Kasumi-1 (cell line): ENCODE measurements around the gene ABCG8.

Source experiments
- DNase-seq, 2 experiments: peaks; one replicate each; lab custom pipeline; 2025; lab: John Stamatoyannopoulos, UW

Gene ABCG8

DNA sequence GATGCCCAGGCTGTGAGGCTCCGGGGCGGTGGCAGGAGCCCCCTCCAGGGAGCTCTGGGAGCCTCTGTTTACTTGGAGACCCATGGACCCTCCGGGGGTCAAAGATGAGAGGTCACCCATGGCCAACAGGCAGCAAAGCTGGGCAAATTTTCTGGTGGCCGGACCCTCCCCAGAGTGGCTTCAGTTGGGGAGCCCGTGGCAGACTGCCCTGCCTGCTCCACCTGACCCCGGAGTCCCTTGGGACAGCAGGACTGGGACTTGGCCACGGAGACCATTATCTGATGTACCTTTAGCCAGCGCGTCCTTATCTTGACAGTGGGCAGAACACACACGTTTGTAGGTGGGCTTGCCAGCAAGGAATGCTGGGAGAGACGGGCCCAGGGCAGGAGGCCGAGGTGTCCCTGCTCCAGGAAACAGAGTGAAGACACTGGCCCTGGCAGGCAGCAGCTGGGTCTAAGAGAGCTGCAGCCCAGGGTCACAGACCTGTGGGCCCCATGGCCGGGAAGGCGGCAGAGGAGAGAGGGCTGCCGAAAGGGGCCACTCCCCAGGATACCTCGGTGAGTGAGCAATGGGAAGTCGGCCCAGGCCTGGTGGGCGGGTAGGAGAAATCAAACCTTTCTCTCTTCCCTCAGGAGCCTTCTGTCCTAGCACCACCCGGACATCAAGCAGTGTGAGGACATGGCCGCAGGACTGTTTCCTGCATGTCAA lies at the start of gene ABCG8, which contains the start of gene ABCG5:
TSS of gene ABCG8 (plus strand) at position 412 of the 708 bp plus-strand sequence. CDS start at position 495, 83 bp downstream.
TSS of gene ABCG5 (minus strand) at position 280 of the 708 bp plus-strand sequence. CDS start at position 120, 160 bp downstream.
- no peak for DNase-seq

DNA sequence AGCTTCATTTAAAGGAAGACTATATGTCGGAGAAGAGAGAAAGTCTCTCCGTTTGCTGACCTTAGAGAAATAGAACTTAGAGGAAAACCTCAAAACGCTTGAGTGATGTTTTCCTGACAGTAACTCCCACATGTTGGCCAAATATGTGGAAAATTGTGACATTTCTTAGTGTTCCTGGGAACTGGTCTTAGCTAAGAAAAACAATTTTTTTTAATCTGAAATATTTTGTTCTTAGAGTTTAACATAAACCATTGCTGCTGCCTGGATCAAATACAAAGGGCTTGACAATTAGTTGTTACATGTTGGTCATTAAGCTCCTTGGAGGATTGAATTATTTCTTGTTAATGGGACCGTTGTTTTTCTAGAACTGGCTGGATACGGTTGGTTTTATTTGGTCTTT lies 48.6 kb upstream of the ABCG8 start:
- no peak for DNase-seq

DNA sequence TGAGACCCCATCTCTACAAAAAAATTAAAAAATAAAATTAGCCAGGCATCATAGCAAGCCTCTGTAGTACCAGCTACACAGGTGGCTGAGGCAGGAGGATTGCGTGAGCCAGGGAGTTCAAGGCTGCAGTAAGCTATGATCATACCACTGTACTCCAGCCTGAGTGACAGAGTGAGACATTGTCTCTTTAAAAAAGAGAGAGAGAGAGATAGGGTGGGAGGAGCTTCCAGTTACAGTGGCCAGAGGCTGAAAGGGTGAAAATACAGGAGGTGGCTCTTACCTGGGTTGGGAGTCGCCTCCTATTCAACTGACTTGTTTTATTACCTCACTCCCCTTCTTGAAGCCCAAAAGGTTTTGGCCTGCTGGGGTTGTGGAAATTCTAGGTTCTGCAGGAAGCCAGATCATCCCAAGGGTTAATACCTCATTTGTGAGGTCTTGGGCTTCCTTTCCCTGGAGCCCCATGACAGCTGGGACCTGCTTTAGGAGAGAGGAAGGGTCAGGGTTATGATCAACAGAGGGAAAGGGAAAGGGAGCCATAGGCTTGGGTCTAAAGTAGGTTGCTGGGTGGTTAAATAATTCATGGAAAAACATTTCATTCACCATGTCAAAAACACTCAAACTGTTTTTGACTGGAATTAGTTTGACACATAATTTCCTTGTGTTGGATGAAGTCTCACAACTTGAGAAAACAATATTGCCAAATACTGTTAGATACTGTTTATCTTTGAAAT lies 47.6 kb upstream of the ABCG8 start:
- DNase-seq, result no peak

DNA sequence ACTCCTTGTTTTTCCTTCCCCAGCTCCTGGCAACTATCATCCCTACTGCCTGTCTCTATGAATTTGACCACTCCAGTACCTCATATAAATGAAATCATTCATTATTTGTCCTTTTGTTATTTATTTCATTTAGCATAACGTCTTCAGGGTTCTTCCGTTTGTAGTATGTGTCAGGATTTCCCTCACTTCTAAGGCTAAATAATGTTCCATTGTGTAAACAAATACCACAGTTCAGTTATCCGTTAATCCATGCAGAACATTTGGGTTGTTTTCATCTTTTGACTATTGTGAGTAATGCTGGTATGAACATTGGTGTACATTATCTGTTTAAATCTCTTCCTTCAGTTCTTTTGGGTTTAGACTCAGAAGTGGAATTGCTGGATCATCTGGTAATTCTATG lies 46.1 kb upstream of the ABCG8 start:
- no peak for DNase-seq

DNA sequence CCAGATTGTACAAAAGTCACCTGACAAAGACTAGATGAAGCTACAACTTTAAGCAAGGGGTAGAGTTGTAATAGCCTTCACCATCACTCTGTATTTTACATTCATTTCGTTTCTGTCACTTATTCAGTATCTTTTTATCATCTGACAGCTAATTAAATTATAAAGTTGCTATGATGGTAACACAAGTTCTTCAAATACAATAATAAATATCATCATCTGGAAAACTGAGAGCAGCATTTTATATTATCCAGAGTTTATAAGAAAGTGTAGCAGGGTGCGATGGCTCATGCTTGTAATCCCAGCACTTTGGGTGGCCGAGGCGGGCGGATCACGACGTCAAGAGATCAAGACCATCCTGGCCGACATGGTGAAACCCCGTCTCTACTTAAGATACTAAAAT lies 43.8 kb upstream of the ABCG8 start:
- no peak for DNase-seq

DNA sequence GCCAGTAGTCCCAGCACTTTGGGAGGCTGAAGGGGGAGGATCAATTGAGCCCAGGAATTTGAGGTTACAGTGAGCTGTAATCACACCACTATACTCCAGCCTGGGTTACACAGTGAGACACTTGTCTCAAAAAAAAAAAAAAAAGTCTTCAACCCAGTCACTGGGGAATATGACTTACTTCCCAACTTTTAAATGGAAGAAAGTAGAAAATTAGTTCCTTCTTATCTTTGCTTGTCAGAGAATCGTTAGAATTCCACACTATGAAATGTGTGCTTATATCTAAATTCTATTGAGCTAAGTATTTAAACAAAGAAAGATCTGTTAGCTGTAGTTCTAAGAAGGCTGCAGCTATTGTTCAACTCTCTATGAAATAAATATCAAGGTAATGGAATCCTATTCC lies 42.6 kb upstream of the ABCG8 start:
- DNase-seq, result no peak

DNA sequence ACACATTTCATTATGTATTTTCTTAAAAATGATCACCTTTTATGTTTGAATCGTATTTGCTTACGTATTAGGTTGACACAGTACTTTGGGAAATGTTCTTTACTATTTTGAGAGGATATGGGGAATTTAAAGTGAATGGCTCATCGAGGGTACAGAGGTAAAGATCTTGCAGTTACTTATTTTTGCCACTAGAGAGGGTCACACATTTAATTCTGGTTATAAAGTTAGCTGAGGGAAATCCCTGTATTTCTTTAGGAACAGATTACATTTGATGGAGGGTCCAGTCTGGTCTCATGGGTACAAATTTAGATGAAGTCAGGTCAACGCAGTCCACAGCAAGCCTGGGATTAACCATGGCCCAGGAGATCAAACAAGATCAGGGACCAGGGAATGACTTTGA lies 40.5 kb upstream of the ABCG8 start:
- peak; percentile 15 to 61 for DNase-seq

DNA sequence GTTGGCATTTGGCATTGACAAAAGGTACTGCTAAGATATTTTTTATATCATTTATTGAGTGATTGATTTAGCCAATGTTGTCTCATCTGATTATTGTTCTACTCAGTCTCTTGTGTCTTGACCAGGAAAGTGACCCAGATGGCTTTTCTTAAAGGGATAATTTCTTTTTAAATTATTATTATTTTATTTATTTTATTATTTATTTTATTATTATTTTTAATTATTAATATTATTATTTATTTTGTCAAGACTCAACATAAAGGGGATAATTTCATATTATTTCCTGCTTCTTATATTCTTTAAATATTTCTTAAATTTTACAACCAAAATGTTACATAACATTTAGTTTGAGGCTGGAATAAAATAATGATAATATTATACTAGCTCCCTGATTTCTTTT lies 37.9 kb upstream of the ABCG8 start:
- DNase-seq, result no peak

DNA sequence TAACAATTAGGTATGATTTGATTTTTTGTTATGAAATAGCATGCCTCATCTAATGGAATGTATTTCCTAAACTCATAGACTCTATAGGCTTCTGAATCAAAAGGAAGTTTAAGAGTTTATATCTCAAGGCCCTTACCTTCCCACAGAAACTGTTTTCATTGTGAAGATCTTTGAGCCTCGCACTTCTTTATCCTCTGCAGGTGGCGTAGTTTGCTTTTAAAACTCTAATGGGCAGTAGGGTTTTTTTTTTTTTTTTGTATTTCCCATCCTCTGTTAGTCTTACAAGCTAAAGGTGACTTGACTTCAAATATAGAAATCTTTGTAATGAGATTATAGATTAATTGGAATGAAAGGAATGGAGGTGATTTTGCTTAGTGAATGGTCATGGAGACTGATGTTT lies 36.6 kb upstream of the ABCG8 start:
- no peak for DNase-seq

DNA sequence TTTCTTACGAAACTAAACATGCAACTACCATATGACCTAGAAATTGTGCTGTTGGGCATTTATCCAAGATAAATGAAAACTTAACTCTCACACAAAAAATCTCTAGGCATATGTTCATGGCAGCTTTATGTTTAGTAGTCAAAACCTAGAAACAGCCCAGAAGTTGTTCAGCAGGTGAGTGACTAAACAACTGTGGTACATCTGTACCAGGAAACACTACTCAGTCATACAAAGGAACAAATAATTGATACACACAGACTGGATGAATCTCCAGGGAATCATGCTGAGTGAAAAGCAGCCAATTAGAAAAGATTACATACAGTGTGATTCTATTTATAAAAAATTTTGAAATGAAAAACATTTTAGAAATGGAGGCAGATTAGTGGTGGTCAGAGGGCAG lies 35.7 kb upstream of the ABCG8 start:
- DNase-seq, result no peak

DNA sequence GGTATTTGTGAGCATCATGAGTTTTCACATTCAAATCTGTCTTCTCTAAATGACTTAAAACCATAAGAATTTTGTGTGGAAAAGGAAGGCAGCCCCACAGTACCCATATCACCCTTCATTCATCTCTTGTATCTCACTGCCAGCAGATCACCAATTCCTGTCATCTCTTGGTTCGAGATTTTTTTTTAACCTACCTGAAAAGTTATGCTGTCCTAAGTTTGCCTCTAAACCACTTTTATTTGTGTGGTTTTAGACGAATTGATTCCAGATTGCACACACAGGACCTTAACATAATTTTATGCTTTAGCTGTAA lies 32.1 kb upstream of the ABCG8 start:
- no peak for DNase-seq

DNA sequence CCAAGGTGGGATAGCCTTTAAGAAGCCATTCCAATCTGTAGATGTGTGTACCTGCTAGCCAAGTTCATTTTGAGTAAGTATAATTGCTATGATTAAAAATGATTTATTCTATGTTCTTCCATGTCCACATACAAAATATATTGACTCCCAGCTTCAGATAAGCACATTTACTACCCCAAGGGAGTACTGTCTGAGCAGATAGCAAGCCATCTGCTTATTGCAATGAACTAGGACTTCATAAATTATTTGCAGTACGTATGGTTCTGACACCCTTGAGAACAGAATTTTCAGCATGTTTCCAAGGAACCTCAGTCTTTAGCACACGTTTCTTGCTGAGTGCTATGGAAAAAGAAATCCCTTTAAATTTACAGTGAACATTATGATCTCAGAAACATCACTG lies 28.3 kb upstream of the ABCG8 start:
- no peak for DNase-seq

DNA sequence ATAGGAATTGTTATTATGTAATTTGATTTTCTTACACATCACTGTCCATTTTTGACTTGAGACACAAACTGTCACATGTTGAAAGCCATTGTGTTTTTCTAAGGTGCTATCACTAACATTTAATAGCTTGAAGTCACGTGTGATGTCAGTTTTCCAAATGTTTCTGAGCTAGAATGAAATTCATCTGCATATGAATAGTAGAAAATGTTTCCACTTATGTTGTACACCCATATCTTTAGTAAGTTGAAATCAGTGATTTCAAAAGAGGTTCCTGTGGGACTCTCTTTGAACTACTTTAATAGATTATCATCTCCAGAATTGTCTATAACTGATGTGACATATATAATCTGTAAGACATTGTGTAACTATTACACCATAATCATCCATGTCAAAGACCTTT lies 27.9 kb upstream of the ABCG8 start:
- no peak for DNase-seq

DNA sequence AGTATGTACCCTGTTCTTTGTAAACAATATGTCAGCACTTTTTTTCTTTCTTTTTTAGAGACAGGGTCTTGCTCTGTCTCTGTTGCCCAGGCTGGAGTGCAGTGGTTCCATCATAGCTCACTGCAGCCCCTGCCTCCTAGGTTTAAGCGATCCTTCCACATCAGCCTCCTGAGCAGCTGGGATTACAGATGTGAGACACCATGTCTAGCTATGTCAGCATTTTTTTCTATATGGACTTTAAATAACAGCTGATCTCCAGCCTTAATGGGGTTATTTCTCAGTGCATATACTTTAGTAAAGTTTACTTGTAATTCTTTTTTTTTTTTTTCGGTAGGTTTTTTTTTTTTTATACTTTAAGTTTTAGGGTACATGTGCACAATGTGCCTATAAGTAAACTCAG lies 26.8 kb upstream of the ABCG8 start:
- DNase-seq, result no peak

DNA sequence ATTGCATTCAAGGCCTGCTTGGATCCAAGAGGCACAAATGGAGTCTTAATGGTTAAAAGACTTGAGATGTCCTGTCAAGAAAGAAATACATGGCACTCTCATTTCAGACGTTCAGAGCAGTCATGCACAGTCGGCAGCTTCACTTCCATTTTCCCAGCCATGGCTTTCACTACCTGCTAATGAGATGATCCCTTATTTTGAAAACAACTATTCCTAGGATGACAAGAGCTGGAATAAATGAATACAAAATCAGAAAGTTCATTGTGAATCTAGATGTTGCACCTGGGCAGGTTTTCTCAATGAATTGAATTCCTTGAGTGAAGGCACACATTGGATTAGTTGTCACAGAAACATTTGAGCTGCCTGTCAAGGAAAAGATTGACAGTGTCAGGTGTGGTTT lies 25.8 kb upstream of the ABCG8 start:
- no peak for DNase-seq

DNA sequence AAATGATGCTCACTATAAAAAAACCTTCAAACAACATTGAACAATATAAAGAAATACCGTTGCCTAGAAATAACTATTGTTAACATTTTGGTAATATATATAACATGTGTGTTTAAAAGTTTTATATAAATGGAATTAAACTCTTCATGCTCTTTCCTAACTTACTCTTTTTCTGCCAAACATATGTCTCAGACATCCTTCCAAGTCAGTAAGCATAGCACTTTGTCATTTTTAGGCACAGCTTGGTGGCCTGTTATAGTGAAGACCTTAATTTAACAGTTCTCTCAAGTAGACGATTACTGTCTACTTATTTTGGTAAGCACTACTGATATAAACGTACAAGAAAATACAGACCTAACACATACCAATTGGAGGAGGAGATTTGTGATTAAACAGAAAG lies 24.1 kb upstream of the ABCG8 start:
- no peak for DNase-seq

DNA sequence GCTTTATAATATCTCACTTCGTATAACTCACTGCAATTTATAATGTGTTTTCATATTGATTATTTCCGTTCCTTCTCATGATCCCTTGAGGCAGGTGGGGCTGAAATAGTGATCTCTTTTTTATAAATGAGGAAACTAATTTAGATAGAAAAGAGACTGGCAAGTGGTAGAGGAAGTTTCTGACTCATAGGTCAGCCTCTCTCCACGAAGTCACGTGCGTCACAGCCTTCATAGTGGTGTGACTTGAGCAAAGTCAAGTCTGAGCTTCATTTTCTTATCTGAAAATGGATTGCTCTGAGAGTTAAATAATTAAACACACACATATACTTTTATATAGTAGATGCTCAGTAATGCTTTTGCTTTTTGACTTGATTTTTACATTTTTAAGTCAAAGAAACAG lies 20.0 kb upstream of the ABCG8 start:
- peak; percentile 68 to 75 for DNase-seq

DNA sequence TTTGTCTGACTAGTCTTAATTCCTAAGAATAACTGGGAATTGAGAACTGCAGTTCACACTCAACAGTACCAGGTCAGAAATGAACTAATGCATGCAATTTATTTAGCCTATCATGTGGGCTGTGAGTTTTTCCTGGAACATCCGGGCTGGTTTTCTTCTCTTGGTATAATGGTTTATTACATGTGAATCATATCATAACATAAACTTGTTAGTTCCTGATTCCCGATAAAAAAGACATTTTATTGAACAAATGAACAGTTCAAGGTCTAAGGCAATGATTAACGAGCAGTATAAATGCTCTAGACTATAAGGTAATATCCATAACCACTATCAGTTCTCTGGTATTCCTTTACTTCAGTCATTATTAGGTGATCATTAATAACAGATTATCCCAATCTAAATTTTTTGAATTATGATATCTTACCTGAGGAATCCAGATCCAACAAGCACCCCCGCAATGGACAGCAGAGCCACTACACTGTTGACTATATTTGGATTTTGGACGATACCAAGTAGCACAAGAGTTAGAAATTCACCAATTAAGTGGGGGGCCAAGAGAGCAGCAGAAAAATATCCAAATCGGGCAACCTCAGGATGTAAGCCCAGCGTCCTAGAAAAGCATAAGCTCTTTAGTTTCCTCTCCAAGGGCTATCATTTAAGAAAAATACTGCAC lies 19.1 kb upstream of the ABCG8 start:
- no peak for DNase-seq

DNA sequence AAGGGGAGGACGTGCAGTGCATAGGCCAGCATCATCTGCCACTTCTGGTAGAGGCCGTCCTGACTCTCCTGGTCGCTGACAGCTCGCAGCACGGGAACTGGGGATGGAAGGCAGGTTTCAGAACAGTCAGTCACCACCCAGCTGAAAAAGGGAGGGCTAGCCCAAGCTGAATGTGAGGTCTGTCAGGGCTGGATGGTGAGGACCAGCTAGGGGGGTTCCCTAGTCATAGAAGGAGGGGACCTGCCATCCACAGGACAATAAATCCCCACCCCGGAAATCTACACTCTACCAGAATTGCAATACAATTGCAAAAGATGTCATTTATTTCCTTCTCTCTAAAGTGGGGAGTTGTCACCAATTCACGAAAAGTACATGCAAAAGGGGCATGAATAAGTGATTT lies 15.9 kb upstream of the ABCG8 start:
- no peak for DNase-seq

DNA sequence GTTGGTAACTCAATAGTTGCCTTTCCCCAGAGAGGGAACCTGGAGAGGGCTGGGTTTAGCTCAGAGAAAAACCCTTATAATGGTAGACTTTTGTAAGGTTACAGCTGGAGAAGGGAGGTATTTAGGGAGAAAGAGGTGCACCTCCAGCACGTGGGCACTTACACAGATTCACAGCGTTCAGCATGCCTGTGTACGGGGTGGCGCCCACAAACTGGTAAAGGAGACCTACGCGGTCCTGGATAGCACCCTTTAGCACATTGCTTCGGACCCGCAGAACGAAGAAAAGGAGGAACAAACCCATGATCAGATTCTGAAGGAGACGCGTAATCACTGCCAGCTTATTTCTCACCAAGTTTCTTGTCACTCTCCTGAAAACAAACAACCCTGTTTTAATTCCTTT lies 15.0 kb upstream of the ABCG8 start:
- DNase-seq, result no peak

DNA sequence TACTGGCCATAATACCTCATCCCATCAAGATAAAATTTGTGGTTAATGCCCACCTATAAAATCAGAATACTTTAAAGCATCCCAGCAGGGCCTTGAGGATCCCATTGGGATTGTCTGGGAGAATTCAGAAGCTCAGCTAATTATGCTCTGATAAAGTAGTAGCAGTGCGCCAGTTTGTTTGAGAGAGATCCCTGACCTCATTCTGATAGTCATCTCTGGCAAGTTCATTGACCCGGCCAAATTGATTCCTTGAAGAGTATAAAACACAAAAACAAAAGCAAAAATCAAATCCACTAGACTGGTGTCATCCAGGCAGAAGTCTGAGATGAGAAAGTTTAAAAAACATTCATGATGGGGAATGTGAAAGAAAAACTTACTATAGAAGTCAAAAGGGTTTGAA lies 14.3 kb upstream of the ABCG8 start:
- no peak for DNase-seq

DNA sequence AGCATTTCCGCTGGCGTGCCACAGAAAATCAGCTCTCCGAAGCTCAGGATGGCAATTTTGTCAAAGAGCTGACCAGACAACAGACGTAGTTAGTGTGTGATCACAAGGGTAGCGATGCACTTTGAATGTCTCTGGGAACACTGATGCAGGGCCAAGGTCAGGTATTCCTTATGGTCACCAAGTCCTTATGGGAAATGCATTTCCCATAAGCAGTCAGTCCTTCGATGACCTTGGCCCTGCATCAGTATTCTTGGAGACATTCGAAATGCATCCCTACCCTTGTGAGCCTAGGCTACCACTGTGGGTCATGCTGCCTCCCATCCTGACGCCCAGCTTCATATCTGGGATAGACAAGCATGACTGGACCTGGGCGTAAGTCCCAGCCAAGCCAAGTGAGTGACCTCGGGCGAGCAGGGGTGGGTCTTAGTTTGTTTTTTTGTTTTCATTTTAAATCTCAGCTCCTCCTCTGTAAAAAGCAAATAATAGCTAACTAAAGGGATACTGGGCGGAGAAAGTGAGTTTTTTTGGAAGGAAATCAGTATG lies 13.7 kb upstream of the ABCG8 start:
- no peak for DNase-seq

DNA sequence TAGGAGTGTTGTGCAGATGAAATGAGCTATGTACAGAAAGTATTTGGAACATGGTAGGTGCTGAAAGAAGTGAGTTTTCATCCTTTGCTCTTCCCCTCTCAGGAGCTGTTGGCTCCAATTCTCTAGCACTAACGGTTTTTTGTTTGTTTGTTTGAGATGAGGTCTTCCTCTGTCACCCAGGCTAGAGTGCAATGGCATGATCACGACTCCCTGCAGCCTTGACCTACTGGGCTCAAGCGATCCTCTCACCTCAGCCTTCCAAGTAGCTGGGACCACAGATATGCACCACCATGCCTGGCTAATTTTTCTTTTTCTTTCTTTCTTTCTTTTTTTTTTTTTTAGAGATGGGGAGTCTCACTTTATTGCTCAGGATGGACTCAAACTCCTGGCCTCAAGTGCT lies 12.9 kb upstream of the ABCG8 start:
- DNase-seq, result no peak
